Measurements from ENCODE around the gene DSE. TPM values are rescaled to one million over a fixed set of nuclear protein-coding genes. Genes with fewer than 3 reads are reported as not detected.
A peak's percentile ranks its signal among the peaks of the same experiment; 100 is the strongest.

The DSE gene
- total and polyA plus RNA-seq, 2 donors (not counting 1 experiment from before 2014, with no cell fraction given) = 71.0 to 89.2 TPM

GRCh38 chr6:116422238-116422637 lies 51.5 kb downstream of the DSE start:
- Histone ChIP-seq H3K36me3 (ENCODE audit: control insufficient read depth, insufficient read depth, low read length) (no peaks in the 10 kb centered on the region), H3K27ac (ENCODE audit: insufficient read depth, low read length) (no peak overlapping the region), H3K9ac (ENCODE audit: insufficient read depth, low read length) (no peak overlapping the region), H3K79me2 (ENCODE audit: control insufficient read depth, insufficient read depth, low read length) (no peaks in the 10 kb centered on the region), H3K4me2 (ENCODE audit: extremely low read depth, insufficient read depth, low read length) (no peak overlapping the region), H3K4me3 (replicated peaks in 1 of 4; ENCODE audit: control extremely low read depth in 1 of 4, insufficient read depth in 1 of 4, low read depth in 3 of 4, low read length in 4 of 4) (no peak overlapping the region), H3K9me3 (ENCODE audit: control insufficient read depth, insufficient read depth, low read depth, low read length) (no peaks in the 10 kb centered on the region), H4K20me1 (ENCODE audit: control insufficient read depth, extremely low read depth, insufficient read depth, low read length) (no peaks in the 10 kb centered on the region), H3K4me1 (ENCODE audit: control insufficient read depth, extremely low read depth, insufficient read depth, low read length) (peaks cover 5% of the 10 kb centered on the region), H2AFZ (ENCODE audit: low read length) (no peak overlapping the region), H3K27me3 (ENCODE audit: control insufficient read depth, insufficient read depth, low read length) (no peaks in the 10 kb centered on the region)
- no peak for TF ChIP-seq EZH2 (IDR thresholded peaks at IDR 0.05; ENCODE audit: low read length, missing control alignments)
- TF ChIP-seq, protein P1, sequence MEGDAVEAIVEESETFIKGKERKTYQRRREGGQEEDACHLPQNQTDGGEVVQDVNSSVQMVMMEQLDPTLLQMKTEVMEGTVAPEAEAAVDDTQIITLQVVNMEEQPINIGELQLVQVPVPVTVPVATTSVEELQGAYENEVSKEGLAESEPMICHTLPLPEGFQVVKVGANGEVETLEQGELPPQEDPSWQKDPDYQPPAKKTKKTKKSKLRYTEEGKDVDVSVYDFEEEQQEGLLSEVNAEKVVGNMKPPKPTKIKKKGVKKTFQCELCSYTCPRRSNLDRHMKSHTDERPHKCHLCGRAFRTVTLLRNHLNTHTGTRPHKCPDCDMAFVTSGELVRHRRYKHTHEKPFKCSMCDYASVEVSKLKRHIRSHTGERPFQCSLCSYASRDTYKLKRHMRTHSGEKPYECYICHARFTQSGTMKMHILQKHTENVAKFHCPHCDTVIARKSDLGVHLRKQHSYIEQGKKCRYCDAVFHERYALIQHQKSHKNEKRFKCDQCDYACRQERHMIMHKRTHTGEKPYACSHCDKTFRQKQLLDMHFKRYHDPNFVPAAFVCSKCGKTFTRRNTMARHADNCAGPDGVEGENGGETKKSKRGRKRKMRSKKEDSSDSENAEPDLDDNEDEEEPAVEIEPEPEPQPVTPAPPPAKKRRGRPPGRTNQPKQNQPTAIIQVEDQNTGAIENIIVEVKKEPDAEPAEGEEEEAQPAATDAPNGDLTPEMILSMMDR (conservative IDR thresholded peaks at IDR 0.05 in 1 of 2, IDR thresholded peaks at IDR 0.05 in 1 of 2; ENCODE audit: low read depth in 1 of 2, low read length in 2 of 2) = no peak
- no peak for DNase-seq (ENCODE audit: low read depth in 2 of 2)

DNA sequence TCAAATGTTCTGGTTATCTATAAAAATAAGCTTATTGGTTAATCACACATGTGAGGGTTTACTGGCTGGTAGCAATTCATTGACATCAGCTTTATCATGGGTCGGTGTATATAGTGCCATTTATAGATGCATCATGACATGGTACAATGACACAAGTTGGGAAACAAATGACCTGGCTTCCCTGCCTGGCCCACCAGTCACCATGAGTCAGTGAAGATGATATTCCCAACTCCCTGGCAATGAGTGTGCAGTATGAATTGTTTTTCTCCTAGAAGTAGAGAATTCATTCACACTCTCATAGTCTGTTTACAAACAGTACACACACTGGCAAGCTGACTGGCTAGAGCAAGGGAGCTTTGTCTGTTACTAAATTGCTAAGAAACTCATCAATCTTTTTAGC lies 53.3 kb downstream of the DSE start:
- Histone ChIP-seq H3K4me2 (ENCODE audit: extremely low read depth, insufficient read depth, low read length) (no peak overlapping the region), H2AFZ (ENCODE audit: low read length) (no peak overlapping the region), H3K79me2 (ENCODE audit: control insufficient read depth, insufficient read depth, low read length) (no peaks in the 10 kb centered on the region), H3K27me3 (ENCODE audit: control insufficient read depth, insufficient read depth, low read length) (no peaks in the 10 kb centered on the region), H3K4me1 (ENCODE audit: control insufficient read depth, extremely low read depth, insufficient read depth, low read length) (peaks cover 5% of the 10 kb centered on the region), H3K27ac (ENCODE audit: insufficient read depth, low read length) (no peak overlapping the region), H3K4me3 (replicated peaks in 1 of 4; ENCODE audit: control extremely low read depth in 1 of 4, insufficient read depth in 1 of 4, low read depth in 3 of 4, low read length in 4 of 4) (no peak overlapping the region), H3K9ac (ENCODE audit: insufficient read depth, low read length) (no peak overlapping the region), H3K36me3 (ENCODE audit: control insufficient read depth, insufficient read depth, low read length) (no peaks in the 10 kb centered on the region), H4K20me1 (ENCODE audit: control insufficient read depth, extremely low read depth, insufficient read depth, low read length) (no peaks in the 10 kb centered on the region), H3K9me3 (ENCODE audit: control insufficient read depth, insufficient read depth, low read depth, low read length) (no peaks in the 10 kb centered on the region)
- TF ChIP-seq, protein P1 (conservative IDR thresholded peaks at IDR 0.05 in 1 of 2, IDR thresholded peaks at IDR 0.05 in 1 of 2; ENCODE audit: low read depth in 1 of 2, low read length in 2 of 2) = no peak
- no peak for TF ChIP-seq EZH2 (IDR thresholded peaks at IDR 0.05; ENCODE audit: low read length, missing control alignments)
- DNase-seq (ENCODE audit: low read depth in 2 of 2) = peak in 1 of 2 donors; percentile 49

- Histone ChIP-seq H3K4me3 (replicated peaks in 1 of 4; ENCODE audit: control extremely low read depth in 1 of 4, insufficient read depth in 1 of 4, low read depth in 3 of 4, low read length in 4 of 4) (no peak overlapping the region), H3K27ac (ENCODE audit: insufficient read depth, low read length) (no peak overlapping the region), H3K9ac (ENCODE audit: insufficient read depth, low read length) (no peak overlapping the region), H2AFZ (ENCODE audit: low read length) (no peak overlapping the region), H3K79me2 (ENCODE audit: control insufficient read depth, insufficient read depth, low read length) (no peaks in the 10 kb centered on the region), H3K36me3 (ENCODE audit: control insufficient read depth, insufficient read depth, low read length) (no peaks in the 10 kb centered on the region), H4K20me1 (ENCODE audit: control insufficient read depth, extremely low read depth, insufficient read depth, low read length) (no peaks in the 10 kb centered on the region), H3K4me2 (ENCODE audit: extremely low read depth, insufficient read depth, low read length) (no peak overlapping the region), H3K27me3 (ENCODE audit: control insufficient read depth, insufficient read depth, low read length) (no peaks in the 10 kb centered on the region), H3K9me3 (ENCODE audit: control insufficient read depth, insufficient read depth, low read depth, low read length) (no peaks in the 10 kb centered on the region), H3K4me1 (ENCODE audit: control insufficient read depth, extremely low read depth, insufficient read depth, low read length) (peaks cover 2% of the 10 kb centered on the region)
- TF ChIP-seq EZH2 (IDR thresholded peaks at IDR 0.05; ENCODE audit: low read length, missing control alignments) = no peak
- TF ChIP-seq, protein P1 (conservative IDR thresholded peaks at IDR 0.05 in 1 of 2, IDR thresholded peaks at IDR 0.05 in 1 of 2; ENCODE audit: low read depth in 1 of 2, low read length in 2 of 2) = no peak
- DNase-seq (ENCODE audit: low read depth in 2 of 2) = no peak
Measured at GRCh38 chr6:116426551-116426950, 55.8 kb downstream of the DSE start.
